GM21723 (cell line): ENCODE data around the gene MRPL30.
"Not testable (repeated sequence)": the region's sequence is repeated elsewhere in the genome, so short reads cannot be mapped to it uniquely, and the experiment has no call there.

Experiments used
- ATAC-seq: cut with Tn5 transposase; IDR thresholded peaks from one replicate; pipeline ENCODE4 v1.9.1; 2021; ENCODE audit warnings: mild to moderate bottlenecking, moderate library complexity; ENCODE audit not compliant: unreplicated experiment

Gene MRPL30

DNA sequence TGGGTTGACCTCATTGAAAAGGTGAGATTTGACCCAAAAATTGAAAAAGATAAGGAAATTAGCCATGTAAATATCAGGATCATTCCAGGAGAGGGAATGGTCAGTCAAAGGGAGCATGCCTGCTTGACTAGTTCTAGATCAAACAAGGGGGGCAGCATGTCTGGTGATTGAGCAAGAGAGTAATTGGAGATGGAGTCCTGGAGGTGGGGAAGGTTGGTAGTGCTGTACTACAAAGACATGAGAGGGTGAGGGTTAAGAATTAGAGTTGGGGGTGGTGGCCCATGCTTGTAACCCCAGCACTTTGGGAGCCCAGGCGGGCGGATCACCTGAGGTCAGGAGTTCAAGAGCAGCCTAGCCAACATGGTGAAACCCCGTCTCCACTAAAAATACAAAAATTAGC lies 2.0 kb downstream of the MRPL30 start:
- no peak for ATAC-seq

DNA sequence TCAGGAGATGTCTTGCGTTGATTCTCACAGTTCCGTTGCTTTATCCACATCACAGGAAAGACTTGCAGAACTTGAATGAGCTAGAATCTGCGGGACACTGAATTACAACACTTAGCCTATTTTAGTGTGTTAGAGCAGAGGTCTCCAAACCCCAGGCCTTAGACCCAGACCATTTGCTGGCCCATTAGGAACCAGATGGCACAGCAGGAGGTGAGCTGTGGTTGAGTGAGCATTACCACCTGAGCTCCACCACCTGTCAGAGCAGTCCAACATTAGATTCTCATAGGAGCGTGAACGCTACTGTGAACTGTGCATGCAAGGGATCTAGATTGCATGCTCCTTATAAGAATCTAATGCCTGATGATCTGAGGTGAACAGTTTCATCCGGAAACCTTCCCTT lies 3.8 kb downstream of the MRPL30 start:
- ATAC-seq = no peak

DNA sequence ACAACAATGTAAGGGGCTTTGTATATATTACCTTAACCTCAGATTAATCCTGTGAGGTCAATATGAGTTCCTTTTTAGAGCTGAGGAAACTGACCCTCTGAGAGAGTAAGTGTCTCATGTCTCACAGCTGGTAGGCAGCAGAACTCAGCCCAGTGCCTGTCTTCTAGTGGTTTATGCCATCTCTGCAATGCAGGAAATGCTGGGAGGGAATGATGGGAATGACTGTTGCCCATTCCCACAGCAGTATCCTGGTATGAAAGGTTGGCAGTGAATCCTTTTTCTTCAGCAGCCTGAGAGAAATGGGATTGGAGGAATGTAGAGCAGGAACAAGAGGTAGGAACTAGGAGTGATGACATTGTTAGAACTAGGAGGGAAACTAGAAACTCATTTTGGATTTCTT lies 6.0 kb downstream of the MRPL30 start:
- no peak for ATAC-seq

DNA sequence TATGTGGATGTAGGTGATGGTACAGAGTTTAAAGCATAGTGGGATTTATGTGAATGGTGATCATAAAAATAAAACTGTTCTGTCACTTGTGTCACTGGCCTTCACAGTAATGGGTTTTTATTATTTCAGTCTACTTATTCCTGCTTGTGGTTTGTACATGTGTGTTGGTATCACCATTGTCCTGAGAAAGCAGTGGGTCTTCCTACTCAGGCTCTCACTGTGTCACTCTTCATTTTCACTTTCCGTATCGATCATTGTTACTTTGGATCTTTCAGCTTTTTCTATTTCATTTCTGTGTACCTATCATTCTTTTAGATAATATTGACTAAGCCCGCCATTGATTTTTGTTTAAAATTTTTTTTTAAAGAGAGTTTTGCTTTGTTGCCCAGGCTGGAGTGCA lies 7.4 kb downstream of the MRPL30 start:
- ATAC-seq = no peak

DNA sequence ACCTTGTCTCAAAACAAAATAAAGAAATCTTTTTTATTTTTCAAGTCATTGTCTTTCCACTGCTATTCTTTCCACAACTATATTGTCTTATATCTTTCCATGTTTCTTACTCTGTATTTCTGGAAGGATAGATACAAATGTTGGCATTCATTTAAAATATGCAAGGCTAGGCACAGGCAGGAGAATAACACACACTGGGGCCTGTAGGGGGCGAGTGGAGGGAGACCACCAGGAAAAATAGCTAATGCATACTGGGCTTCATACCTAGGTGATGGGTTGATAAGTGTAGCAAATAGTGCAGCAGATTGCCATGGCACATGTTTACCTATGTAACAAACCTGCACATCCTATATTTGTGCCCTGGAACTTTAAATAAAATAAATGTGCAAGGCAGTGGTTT lies 9.6 kb downstream of the MRPL30 start:
- ATAC-seq = no peak

DNA sequence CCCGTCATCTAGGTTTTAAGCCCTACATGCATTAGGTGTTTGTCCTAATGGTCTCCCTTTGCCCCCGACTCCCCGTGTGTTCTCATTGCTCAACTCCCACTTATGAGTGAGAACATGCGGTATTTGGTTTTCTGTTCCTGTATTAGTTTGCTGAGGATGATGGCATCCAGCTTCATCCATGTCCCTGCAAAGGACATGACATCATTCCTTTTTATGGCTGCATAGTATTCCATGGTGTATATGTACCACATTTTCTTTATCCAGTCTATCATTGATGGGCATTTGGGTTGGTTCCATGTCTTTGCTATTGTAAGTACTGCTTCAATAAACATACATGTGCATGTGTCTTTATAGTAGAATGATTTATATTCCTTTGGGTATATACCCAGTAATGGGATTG lies 11.4 kb downstream of the MRPL30 start:
- not testable (repeated sequence) for ATAC-seq

DNA sequence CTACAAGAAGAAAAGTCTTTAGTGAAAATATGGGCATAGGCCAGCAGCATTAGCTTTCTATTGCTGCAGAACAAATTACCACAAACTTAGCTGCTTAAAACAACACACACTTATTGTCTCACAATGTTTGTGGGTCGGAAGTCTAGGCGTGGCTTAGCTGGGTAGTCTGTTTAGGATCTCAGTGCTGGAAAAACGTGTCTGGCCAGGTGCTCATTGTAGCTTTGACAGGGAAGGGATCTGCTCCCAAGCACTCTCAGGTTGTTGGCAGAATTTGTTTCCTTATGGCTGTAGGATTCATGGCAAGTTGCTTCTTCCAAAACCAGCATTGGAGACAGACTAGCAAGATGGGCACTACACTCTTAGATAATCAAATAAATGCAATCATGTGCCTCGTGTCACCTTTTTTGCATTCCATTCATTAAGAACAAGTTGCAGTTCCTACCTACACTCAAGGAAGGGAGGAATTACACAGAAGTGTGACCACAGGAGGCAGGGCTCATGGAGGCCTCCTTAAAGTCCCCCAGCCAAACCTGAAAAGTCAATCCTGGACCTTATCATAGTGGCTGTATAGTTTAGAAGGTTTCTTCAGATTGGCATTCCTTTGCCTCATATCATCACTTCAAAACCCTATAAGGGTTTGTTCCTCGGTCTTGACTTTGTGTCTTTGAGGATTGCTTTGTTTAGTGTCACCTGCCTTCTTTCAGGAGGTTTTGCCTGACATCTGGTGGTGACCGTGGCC lies 17.3 kb downstream of the MRPL30 start:
- no peak for ATAC-seq

DNA sequence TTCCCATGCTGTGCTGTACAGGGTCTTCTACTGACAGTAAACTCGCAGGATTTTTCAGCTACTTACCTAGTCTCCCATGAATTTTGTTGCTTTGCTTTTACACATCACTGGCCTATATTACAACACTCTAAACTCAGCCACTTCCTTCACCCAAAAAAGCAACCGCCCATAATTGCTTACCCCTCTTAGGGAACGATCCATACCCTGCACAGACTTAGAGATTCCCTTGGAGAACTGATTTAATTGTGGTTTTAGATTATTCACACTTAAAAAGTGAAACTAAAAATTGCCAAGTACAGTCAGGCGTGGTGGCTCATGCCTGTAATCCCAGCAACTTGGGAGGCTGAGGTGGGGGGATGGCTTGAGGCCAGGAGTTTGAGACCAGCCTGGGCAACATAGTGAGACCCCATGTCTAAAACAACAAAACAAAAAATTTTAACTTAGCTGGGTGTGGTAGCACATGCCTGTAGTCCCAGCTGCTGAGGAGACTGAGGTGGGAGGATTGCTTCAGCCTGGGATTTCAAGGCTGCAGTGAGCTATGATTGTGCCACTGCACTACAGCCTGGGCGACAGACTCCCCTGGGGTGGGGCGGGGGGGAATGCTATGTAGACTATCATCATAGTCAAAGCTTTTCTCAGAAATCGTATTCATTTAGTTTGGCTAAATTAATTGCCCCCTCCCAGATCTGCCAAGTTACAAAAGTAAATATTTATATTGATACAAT lies 19.3 kb downstream of the MRPL30 start:
- no peak for ATAC-seq

DNA sequence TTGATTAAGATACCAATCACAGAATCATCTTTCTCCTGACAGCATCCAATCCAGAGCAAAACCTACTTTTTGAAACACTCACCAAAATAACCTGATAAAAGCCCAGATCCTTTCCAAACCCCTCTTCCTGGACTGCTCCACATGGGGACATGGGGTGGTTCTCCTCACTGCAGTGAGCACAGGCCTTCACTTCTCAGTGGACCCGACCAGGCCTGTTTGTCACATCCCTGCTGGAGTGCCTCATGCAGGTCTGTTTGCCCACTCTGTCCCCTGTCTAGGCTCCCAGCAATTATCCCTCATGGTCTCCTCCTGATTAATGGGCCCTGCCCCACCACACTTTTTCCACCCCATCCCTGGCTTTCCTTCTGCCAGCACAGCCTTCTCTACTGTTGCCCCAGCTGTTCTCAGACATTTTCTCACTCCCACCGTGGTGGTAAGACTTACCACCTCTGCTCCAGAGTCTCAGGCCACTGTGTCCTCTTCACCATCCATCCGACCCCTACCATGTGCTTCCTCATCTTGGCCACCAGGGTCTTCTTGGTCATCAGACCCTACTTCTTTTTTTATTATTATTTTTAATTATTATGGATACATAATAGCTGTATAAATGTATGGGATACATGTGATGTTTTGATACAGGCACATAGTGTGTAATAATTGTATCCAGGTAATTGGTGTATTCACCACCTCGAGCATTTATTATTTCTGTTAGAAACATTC lies 21.1 kb downstream of the MRPL30 start:
- no peak for ATAC-seq

DNA sequence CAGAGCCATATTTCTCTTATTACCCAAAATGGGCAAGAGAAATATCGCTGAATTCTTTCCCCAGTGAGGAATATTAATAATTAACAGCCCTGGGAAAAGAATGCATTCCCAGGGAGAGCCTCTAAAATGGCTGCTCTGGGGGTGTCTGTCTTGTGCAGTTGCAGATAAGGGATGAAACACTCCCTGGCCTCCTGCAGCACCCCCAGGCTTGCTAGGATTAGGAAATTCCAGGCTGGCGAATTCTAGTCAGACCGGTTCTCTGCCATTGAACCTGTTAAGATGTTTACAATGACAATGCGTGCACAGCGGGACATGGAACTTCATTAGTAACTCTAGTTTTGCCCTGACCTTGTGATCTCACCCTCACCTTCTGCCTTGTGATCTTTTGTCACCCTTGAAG lies 24.5 kb downstream of the MRPL30 start:
- ATAC-seq = no peak

DNA sequence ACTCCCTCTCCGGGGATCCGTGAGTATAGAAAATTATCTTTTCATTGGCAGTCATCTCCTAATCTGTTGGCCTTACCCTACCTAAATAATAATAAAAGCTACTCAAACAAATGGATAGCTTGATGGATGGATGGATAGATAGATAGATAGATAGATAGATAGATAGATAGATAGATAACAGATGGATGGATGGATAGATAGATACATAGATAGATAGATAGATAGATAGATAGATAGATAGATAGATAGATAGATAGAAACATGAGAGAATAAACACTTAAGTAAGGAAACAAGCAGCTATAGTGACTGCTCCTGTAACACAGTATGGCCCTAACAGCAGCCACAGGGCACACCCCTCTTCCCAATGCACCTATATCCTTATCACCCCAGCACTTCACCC lies 35.1 kb downstream of the MRPL30 start:
- ATAC-seq = no peak

DNA sequence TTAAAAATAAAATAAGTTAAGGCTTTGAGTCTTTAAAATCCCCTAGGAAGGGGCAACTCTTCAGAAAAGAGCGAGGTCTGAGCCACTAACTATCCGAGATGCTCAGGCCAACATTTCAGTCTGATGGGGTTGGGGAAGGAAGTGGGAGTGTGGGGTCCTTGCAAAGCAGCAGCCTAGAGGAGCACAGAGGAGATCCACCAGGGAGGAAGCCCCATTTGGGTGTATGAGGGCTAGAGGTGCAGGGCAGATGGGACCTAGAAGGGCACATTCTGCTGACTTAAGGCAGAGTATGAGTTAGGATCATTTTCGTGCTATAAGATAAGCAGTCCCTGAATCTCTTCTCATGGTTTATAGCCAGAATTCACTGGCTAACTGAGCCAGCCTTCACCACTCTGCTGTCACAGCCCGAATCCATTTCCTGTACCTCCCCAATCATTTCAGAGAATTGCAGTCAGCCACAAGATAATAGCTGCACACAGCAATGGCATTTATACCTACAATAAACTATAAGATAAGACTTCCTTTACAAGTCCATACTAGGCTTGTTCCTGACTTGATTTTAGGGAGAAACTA lies 37.0 kb downstream of the MRPL30 start:
- no peak for ATAC-seq

DNA sequence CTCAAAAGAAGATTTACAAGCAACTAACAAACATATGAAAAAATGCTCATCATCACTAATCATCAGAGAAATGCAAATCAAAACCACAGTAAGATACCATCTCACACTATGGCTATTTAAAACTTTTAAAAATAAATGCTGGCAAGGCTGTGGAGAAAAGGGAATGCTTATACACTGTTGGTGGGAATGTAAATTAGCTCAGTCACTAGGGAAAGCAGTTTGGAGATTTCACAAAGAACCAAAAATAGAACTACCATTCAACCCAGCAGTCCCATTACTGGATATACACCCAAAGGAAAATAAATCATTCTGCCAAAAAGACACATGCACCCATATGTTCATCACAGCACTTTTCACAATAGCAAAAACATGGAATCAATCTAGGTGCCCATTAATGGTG lies 52.2 kb downstream of the MRPL30 start:
- not testable (repeated sequence) for ATAC-seq

DNA sequence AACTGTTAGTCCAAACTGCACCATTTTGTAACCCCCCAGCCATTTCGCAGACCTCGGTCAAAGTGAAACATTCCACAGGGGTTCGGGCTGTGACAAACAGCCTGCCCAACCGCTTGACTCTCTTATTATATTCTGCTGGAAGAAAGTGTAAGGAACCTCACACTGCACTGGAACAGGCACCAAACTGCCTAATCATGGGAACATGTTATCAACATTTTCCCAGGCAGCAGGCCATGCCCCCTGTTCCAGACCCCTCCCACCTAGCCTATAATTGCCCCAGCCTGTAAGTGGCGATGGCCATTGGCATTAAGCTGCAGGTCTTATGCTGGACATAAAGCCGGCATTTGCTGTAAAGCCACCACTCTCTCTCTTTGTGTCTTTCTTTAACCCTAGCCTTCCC lies 57.6 kb downstream of the MRPL30 start:
- no peak for ATAC-seq

DNA sequence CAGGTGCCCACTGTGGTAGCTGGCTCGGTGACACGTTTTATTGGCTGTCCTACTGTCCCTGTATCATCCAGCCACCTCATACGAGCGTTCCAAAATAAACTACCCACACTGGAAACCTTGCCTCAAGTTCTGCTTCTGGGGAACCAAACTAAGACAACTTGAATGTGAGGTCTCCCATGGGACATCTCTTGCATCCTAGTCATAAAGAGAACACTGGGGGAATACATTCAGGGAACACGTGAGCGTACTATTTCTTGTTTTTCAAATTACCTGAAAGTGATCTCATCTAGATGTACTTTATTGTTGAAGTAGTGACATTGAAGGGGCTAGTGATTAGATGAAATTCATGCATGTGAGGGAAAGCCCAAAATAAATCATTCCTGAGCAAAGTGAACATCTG lies 59.4 kb downstream of the MRPL30 start:
- ATAC-seq = no peak

DNA sequence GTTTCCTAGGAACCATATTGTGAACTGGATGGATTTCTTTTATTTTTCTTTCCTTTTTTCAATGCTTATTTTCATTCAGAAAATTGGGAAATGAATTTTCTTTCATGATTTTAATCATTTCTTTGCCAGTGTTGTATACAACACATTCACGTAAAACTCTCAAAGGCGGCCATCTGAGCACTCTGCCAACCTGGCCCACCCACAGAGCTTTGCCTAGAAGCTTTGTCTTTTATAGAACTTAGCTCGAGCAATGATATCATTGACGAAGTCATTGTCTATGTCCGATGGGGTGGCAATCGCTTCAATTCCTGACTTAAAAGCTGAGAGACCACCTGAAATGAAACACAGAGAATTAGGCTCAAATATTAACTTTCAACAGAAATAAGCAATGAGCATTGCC lies 61.2 kb downstream of the MRPL30 start:
- no peak for ATAC-seq
